Measurements from ENCODE around the gene LAMA5.

LAMA5 gene

DNA sequence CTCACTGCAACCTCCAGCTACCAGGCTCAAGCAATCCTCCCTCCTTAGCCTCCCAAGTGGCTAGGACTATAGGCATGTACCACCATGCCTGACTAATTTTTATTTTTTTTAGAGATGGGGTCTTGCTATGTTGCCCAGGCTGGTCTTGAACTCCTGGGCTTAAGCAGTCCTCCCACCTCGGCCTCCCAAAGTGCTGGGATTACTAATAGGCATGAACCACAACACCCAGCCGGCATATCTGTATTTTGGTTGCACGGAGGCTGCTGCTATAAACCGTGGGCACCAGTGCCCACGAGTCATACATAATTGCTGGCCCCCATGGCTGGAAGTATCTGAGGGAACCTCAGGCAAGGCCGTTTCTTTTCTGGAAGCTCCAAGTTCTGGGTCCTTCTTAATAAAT, 82.7 kb downstream of the LAMA5 start:
- no peak overlapping the region for H3K4me3 ChIP-seq (ENCODE audit: insufficient read depth, low read depth, low read length)
- H3K9me3 ChIP-seq (ENCODE audit: control insufficient read depth, low read length) = no peaks in the 10 kb centered on the region
- H3K27me3 ChIP-seq (ENCODE audit: control insufficient read depth, insufficient read depth, low read length, poor library complexity, severe bottlenecking) = no peaks in the 10 kb centered on the region
- H3K4me1 ChIP-seq (ENCODE audit: control insufficient read depth, insufficient read depth, low read length) = no peaks in the 10 kb centered on the region
- no peak overlapping the region for H3K27ac ChIP-seq (ENCODE audit: insufficient read depth, low read depth, low read length, poor library complexity, severe bottlenecking)
- peaks cover 30% of the 10 kb centered on the region for H3K36me3 ChIP-seq (ENCODE audit: control insufficient read depth, insufficient read depth, low read length)
- WGBS, 2 experiments = 93 to 95% methylated on average over 6 of the region's 6 CpGs

DNA sequence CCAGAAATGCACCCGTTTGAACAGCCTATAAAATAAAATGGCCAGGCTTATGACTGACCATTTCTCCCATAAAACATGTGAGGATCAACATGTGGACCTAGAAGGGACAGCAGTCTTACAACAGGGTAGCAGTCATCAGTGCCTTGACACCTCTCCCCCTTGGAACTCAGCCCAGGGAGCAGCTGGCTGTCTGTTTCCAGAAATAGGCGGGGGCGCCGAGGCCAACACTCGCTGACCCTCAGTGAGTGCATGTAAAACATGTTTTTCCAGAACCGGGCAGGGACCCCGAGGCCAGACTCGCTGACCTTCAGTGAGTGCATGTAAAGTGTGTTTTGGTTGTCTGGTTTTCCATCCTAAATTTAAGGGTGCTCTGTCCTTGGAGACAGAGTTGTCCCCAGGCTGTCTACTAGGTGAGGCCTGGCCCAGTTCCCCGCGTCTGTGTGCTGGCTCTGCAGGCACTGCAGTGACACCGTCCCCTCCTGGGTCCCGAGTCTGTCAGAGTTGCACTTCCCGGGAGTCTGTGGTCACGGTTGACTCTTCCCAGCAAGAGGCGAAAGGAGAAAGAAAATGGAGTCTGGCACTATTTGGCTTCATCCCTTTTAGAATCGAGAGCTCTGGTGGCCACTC, 84.1 kb downstream of the LAMA5 start:
- Histone ChIP-seq H3K36me3 (ENCODE audit: control insufficient read depth, insufficient read depth, low read length) (peaks cover 35% of the 10 kb centered on the region), H3K4me3 (ENCODE audit: insufficient read depth, low read depth, low read length) (no peak overlapping the region), H3K27ac (ENCODE audit: insufficient read depth, low read depth, low read length, poor library complexity, severe bottlenecking) (no peak overlapping the region), H3K9me3 (ENCODE audit: control insufficient read depth, low read length) (no peaks in the 10 kb centered on the region), H3K27me3 (ENCODE audit: control insufficient read depth, insufficient read depth, low read length, poor library complexity, severe bottlenecking) (no peaks in the 10 kb centered on the region), H3K4me1 (ENCODE audit: control insufficient read depth, insufficient read depth, low read length) (no peaks in the 10 kb centered on the region)
- WGBS, 2 experiments = 92% methylated on average over 16 of the region's 16 CpGs

DNA sequence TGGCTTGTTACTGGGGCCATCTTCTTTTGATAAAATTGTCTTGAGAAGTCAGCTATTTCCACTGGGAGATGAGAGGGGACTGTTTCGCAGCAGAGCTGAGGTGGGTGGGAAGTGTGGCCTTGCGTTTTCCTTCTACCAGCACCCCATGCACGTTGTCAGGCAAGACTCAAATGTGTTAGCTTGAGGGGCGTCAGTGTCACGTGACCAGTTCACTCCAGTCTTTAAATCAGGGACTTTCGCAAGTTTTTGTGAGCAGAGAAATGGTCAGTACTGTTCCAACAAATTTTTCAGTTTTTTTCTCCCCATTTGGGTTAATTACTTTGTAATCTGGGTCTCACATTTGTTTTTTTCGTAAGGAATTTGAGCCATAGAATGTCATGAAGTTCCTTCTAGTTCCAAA, 85.0 kb downstream of the LAMA5 start:
- Histone ChIP-seq H3K36me3 (ENCODE audit: control insufficient read depth, insufficient read depth, low read length) (peaks cover 35% of the 10 kb centered on the region), H3K9me3 (ENCODE audit: control insufficient read depth, low read length) (no peaks in the 10 kb centered on the region), H3K27me3 (ENCODE audit: control insufficient read depth, insufficient read depth, low read length, poor library complexity, severe bottlenecking) (no peaks in the 10 kb centered on the region), H3K4me1 (ENCODE audit: control insufficient read depth, insufficient read depth, low read length) (no peaks in the 10 kb centered on the region), H3K4me3 (ENCODE audit: insufficient read depth, low read depth, low read length) (no peak overlapping the region), H3K27ac (ENCODE audit: insufficient read depth, low read depth, low read length, poor library complexity, severe bottlenecking) (no peak overlapping the region)
- 96 to 98% methylated on average over 7 of the region's 7 CpGs for WGBS, 2 experiments

DNA sequence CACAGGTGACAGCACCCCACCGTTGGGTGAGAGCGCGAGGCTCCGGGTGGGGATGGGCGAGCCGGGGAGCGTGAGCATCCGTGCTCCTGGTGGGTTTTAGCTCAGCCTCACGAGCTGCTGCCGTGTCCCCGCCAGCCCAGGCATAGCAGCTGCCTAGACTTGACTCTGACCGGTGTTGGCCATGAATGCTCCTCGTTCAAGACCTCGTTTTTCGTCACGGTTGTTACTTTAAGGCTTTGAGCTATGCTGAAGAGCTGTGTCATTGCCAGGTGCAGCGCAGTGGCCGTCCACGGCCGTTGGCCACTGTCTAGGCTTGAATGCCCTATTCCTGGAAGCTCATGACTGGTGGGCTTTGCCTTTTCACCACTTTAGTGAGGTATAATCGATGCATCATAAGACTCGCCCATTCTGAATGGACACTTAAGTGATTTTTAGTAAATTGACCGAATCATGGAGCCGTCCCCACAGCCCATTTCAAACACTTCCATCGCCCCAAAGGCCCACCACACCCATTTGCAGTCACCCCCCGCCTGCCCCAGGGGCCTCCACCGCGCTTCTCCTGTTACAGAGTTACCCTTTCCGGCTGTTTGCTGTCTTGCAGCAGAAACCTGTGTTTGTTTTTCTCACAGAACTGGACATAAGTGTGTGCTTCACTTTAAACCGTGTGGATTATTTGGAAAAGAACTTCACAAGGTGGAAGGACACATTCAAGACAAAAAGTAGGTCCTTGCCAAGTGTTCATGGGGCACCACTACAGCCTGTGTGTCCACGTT, 85.8 kb downstream of the LAMA5 start:
- H3K4me1 ChIP-seq (ENCODE audit: control insufficient read depth, insufficient read depth, low read length) = no peaks in the 10 kb centered on the region
- H3K36me3 ChIP-seq (ENCODE audit: control insufficient read depth, insufficient read depth, low read length) = peaks cover 35% of the 10 kb centered on the region
- no peak overlapping the region for H3K27ac ChIP-seq (ENCODE audit: insufficient read depth, low read depth, low read length, poor library complexity, severe bottlenecking)
- no peak overlapping the region for H3K4me3 ChIP-seq (ENCODE audit: insufficient read depth, low read depth, low read length)
- H3K9me3 ChIP-seq (ENCODE audit: control insufficient read depth, low read length) = no peaks in the 10 kb centered on the region
- WGBS, 2 experiments = 95% methylated on average over 31 of the region's 31 CpGs
- H3K27me3 ChIP-seq (ENCODE audit: control insufficient read depth, insufficient read depth, low read length, poor library complexity, severe bottlenecking) = no peaks in the 10 kb centered on the region

DNA sequence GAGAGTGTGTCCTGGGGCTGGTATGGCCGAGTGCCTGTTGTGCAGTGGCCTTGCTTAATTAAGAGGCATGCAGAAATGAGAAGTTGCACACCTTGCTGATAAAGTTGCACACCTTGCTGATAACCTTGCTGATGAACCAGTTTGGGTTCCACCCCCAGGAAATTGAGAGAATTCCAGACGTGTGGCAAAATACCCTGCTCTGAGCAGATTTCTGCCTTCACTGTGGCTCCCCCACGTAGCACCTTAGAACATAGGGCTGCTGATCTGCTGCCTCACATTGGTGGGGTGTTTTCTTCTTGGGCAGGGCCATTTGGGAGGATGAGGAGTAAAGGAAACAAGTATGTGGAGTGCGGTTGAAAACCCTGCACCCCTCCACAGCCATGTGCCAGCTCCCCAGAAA, 86.8 kb downstream of the LAMA5 start:
- no peaks in the 10 kb centered on the region for H3K4me1 ChIP-seq (ENCODE audit: control insufficient read depth, insufficient read depth, low read length)
- WGBS, 2 experiments = 94 to 97% methylated on average over 4 of the region's 4 CpGs
- no peaks in the 10 kb centered on the region for H3K27me3 ChIP-seq (ENCODE audit: control insufficient read depth, insufficient read depth, low read length, poor library complexity, severe bottlenecking)
- peaks cover 35% of the 10 kb centered on the region for H3K36me3 ChIP-seq (ENCODE audit: control insufficient read depth, insufficient read depth, low read length)
- H3K4me3 ChIP-seq (ENCODE audit: insufficient read depth, low read depth, low read length) = no peak overlapping the region
- no peaks in the 10 kb centered on the region for H3K9me3 ChIP-seq (ENCODE audit: control insufficient read depth, low read length)
- H3K27ac ChIP-seq (ENCODE audit: insufficient read depth, low read depth, low read length, poor library complexity, severe bottlenecking) = no peak overlapping the region

DNA sequence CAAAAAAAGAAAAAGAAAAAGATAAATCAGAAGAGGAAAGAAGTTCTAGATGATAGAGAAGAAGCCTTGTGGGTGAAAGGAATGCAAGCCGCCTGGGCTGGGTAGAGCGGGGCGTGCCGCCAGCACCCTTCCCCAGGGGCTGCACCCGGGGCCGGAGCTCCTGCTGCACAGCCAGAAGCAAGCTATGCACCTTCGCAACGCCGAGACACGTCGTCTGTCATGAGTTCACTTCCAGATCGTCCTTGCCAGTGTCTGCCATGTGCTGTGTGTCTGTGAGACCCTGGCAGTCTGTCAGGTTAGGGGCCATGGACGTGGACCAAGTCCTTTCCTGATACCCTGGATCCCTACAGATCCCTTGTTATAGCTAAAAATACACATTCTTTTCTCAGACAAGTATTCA, 89.9 kb downstream of the LAMA5 start:
- H3K27ac ChIP-seq (ENCODE audit: insufficient read depth, low read depth, low read length, poor library complexity, severe bottlenecking) = no peak overlapping the region
- no peaks in the 10 kb centered on the region for H3K9me3 ChIP-seq (ENCODE audit: control insufficient read depth, low read length)
- no peaks in the 10 kb centered on the region for H3K27me3 ChIP-seq (ENCODE audit: control insufficient read depth, insufficient read depth, low read length, poor library complexity, severe bottlenecking)
- no peak overlapping the region for H3K4me3 ChIP-seq (ENCODE audit: insufficient read depth, low read depth, low read length)
- peaks cover 53% of the 10 kb centered on the region for H3K36me3 ChIP-seq (ENCODE audit: control insufficient read depth, insufficient read depth, low read length)
- no peaks in the 10 kb centered on the region for H3K4me1 ChIP-seq (ENCODE audit: control insufficient read depth, insufficient read depth, low read length)
- 85% methylated on average over 13 of the region's 13 CpGs for WGBS, 2 experiments

DNA sequence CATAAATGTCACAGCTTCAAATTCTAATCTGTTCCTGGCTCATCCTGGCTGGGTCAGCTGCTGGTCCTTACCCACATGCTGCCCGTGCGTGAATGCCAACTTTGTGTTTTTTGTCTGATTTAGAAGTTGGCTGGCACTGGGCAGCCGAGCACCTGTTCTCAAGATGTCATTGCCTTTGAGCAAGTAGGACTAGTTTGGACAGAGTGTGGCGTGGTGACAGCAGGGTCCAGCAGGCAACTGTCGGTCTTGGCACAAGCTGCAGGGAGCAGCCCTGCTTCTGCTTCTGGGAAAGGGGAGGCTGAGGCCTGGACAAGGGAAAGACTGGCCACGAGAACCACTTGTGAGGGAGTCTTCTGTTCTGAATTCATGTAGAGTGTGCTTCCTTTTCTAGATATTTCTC, 90.7 kb downstream of the LAMA5 start:
- H3K36me3 ChIP-seq (ENCODE audit: control insufficient read depth, insufficient read depth, low read length) = peaks cover 47% of the 10 kb centered on the region
- no peaks in the 10 kb centered on the region for H3K27me3 ChIP-seq (ENCODE audit: control insufficient read depth, insufficient read depth, low read length, poor library complexity, severe bottlenecking)
- no peak overlapping the region for H3K27ac ChIP-seq (ENCODE audit: insufficient read depth, low read depth, low read length, poor library complexity, severe bottlenecking)
- 86 to 88% methylated on average over 6 of the region's 6 CpGs for WGBS, 2 experiments
- no peaks in the 10 kb centered on the region for H3K4me1 ChIP-seq (ENCODE audit: control insufficient read depth, insufficient read depth, low read length)
- no peaks in the 10 kb centered on the region for H3K9me3 ChIP-seq (ENCODE audit: control insufficient read depth, low read length)
- no peak overlapping the region for H3K4me3 ChIP-seq (ENCODE audit: insufficient read depth, low read depth, low read length)

DNA sequence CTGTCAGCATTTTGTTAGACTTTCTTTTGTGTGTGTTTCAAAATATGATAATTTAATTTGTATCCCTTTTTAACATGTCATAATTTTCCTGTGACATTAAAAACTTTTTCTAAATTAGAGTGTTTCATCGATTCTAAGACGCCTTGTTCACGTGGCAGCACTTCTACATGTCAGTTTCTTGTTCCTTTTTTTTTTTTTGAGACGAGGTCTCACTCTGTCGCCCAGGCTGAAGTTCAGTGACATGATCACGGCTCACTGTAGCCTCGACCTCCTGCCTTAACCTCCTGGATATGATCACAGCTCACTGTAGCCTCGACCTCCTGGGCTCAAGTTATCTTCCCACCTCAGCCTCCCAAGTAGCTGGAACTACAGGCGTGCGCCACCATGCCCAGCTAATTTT, 91.9 kb downstream of the LAMA5 start:
- Histone ChIP-seq H3K4me1 (ENCODE audit: control insufficient read depth, insufficient read depth, low read length) (no peaks in the 10 kb centered on the region), H3K36me3 (ENCODE audit: control insufficient read depth, insufficient read depth, low read length) (peaks cover 35% of the 10 kb centered on the region), H3K9me3 (ENCODE audit: control insufficient read depth, low read length) (no peaks in the 10 kb centered on the region), H3K27me3 (ENCODE audit: control insufficient read depth, insufficient read depth, low read length, poor library complexity, severe bottlenecking) (no peaks in the 10 kb centered on the region), H3K27ac (ENCODE audit: insufficient read depth, low read depth, low read length, poor library complexity, severe bottlenecking) (no peak overlapping the region), H3K4me3 (ENCODE audit: insufficient read depth, low read depth, low read length) (no peak overlapping the region)
- WGBS, 2 experiments = 92 to 94% methylated on average over 10 of the region's 10 CpGs

DNA sequence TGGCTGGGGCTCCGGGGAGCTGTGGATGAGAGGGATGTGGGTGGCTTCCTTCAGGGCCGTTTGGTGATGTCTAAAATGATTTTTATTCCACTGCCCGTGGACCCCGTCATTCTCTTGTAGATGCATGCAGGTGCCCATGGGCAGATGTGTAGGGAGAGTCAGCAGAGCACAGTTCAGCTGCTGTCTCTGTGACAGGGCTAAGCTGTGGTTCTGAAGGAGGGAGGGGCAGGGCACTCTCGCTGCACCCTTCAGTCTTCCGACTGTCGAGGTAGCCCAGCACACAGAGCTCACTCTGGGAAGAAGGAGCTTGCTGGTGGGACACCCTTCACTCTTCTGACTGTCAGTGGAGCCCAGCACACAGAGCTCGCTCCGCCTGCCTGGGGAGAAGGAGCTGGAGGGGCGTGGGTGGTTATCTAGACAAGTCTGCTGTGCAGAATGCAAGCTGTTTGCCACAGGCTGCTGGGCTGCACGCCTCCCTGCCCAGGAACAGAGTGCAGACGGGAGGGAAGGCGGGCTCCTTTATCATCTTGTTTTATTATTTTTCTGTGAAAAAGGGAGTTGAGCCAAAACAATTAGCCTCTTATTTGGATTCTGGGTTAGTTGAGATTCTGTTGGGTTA, 92.7 kb downstream of the LAMA5 start:
- 94 to 95% methylated on average over 13 of the region's 13 CpGs for WGBS, 2 experiments
- H3K27me3 ChIP-seq (ENCODE audit: control insufficient read depth, insufficient read depth, low read length, poor library complexity, severe bottlenecking) = no peaks in the 10 kb centered on the region
- H3K9me3 ChIP-seq (ENCODE audit: control insufficient read depth, low read length) = no peaks in the 10 kb centered on the region
- peaks cover 27% of the 10 kb centered on the region for H3K36me3 ChIP-seq (ENCODE audit: control insufficient read depth, insufficient read depth, low read length)
- H3K4me3 ChIP-seq (ENCODE audit: insufficient read depth, low read depth, low read length) = no peak overlapping the region
- no peaks in the 10 kb centered on the region for H3K4me1 ChIP-seq (ENCODE audit: control insufficient read depth, insufficient read depth, low read length)
- H3K27ac ChIP-seq (ENCODE audit: insufficient read depth, low read depth, low read length, poor library complexity, severe bottlenecking) = no peak overlapping the region

DNA sequence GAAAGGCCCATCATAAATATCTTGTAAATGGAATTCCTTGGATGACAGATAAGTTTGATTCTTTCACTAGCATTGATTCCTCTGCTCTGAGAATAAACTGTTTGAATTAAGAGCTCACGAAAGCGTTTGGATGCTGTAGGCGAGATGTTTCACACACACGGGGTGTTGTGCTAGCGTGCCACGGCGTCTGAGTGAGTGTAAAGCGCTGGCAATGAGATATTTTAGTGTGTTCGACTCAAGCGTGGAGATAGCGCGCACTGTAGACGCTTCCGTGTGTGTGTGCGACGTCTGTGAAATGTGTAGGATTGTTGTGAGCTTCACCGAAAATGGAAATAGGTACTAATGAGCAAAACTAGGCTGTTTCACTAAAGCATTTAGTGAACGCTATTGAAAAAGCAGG, 93.7 kb downstream of the LAMA5 start:
- Histone ChIP-seq H3K27me3 (ENCODE audit: control insufficient read depth, insufficient read depth, low read length, poor library complexity, severe bottlenecking) (no peaks in the 10 kb centered on the region), H3K27ac (ENCODE audit: insufficient read depth, low read depth, low read length, poor library complexity, severe bottlenecking) (no peak overlapping the region), H3K4me3 (ENCODE audit: insufficient read depth, low read depth, low read length) (no peak overlapping the region), H3K36me3 (ENCODE audit: control insufficient read depth, insufficient read depth, low read length) (peaks cover 23% of the 10 kb centered on the region), H3K9me3 (ENCODE audit: control insufficient read depth, low read length) (no peaks in the 10 kb centered on the region), H3K4me1 (ENCODE audit: control insufficient read depth, insufficient read depth, low read length) (no peaks in the 10 kb centered on the region)
- WGBS, 2 experiments = 95 to 96% methylated on average over 18 of the region's 18 CpGs

All from ectodermal cell (in vitro differentiated cells).